ENCODE measurements around the gene TSPAN3.

DNA sequence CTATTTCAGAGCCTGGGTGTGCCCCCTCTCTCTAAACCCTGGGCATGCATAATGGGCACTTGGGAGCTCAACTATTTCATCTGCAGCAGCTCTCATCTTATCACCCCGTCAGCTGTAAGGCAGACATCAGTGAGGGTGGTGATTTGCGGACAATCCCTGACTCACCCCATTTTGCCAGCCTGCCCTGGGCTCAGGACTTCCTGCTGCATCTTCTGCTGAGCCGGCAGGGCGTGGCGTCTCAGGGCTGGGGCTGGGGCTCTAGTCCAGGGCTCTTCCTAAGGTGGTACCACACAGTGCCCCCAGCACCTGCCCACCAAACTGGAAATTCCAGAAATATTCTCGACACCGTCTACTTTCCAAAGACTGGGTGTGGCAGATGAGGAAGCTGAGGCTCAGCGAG, 76.9 kb downstream of the TSPAN3 start:
- TF ChIP-seq, protein P1, sequence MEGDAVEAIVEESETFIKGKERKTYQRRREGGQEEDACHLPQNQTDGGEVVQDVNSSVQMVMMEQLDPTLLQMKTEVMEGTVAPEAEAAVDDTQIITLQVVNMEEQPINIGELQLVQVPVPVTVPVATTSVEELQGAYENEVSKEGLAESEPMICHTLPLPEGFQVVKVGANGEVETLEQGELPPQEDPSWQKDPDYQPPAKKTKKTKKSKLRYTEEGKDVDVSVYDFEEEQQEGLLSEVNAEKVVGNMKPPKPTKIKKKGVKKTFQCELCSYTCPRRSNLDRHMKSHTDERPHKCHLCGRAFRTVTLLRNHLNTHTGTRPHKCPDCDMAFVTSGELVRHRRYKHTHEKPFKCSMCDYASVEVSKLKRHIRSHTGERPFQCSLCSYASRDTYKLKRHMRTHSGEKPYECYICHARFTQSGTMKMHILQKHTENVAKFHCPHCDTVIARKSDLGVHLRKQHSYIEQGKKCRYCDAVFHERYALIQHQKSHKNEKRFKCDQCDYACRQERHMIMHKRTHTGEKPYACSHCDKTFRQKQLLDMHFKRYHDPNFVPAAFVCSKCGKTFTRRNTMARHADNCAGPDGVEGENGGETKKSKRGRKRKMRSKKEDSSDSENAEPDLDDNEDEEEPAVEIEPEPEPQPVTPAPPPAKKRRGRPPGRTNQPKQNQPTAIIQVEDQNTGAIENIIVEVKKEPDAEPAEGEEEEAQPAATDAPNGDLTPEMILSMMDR (conservative IDR thresholded peaks at IDR 0.05; ENCODE audit: low read depth, low read length): no peak
- TF ChIP-seq EZH2 (IDR thresholded peaks at IDR 0.05; ENCODE audit: low read length, unreplicated experiment): no peak

Measured in PC-3 (cell line).